Occipital lobe (tissue), 2 donors: ENCODE measurements around the gene TSHZ2. TPM values are rescaled to one million over a fixed set of nuclear protein-coding genes. Genes with fewer than 3 reads are reported as not detected.
"Not testable (repeated sequence)": the region's sequence is repeated elsewhere in the genome, so short reads cannot be mapped to it uniquely, and the experiment has no call there.

Experiments
- DNase-seq: peaks from one replicate; lab custom pipeline; 2025; lab: John Stamatoyannopoulos, UW
- total RNA-seq: library from RNA; depleted of rRNA; stranded (reverse); fragments of >200 nt; gene quantifications from one replicate; pipeline ENCODE4 v1.2.3, GENCODE V29; 2014

The TSHZ2 gene
- total RNA-seq, 1 donor from 2014 or later, result 0.31 TPM

DNA sequence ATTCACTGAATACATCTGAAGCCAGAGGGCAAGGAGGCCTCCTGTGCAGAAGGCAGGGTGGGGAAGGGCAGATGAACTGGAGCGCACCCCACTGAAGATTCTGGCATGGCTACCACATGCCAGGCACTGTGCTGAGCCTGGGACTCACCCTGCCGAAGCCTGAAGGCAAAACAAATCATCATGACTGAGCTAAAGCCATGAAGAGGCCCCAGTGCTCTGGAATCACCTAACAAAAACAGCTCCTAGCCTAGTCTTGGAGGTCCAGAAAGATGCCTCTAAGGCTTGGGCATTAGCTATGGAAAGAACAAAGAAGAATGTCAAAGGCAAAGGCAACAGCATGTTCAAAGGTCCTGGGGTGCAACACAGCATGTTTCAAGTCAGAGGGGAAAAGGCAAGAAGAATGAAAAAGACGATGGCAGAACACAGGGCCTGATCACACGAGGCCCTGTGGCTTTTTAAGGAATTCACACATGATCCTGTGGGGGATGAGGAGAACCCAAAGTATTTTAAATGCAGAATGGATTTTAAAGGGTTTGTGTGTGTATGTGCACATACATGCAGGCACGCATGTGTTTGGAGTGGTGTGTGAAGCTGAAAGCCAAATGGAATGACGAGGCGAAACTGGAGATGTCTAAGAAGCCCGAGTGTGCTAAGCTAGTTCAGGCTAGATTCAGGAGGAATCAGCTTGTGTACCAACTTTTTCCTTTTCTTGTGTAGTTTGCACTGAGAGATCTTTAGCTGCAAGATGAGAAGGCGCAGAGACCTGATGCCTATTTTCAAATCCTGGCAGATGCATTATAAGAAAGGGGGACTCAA, 360.1 kb downstream of the TSHZ2 start:
- no peak for DNase-seq

DNA sequence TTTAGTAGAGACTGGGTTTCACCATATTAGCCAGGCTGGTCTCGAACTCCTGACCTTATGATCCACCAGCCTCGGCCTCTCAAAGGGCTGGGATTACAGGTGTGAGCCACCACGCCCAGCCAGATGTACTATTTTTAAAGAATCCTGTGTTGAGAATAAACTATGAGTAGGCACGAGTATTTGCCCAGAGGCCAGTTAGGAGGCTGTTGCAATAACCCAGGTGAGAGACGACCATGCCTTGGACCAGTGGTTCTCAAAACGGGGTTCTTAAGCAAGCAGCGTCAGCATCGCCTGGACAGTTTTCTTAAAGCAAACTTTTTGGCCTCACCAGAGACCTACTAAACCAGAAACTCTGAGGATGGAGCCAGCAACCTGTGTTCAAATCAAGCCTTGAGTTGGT, 362.7 kb downstream of the TSHZ2 start:
- no peak for DNase-seq

DNA sequence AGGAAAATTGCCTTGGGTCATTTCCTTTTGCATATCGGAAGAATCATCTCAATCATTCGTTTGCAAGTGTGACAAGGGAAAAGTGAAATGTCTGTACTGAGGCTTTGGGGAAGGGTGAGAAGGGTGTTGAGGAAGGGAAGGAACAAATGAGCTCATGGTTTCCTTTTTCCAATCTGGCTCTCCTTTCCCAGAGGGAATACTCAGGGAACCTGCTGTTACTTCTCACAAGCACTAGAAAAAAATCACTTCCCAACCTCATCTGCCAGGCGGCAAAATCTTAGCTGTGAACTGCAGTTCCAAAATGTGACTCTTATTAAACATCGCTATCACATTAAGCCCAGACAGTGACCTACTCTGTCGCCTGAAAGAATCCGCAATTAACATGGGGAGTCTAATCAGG, 363.4 kb downstream of the TSHZ2 start:
- DNase-seq, result no peak

DNA sequence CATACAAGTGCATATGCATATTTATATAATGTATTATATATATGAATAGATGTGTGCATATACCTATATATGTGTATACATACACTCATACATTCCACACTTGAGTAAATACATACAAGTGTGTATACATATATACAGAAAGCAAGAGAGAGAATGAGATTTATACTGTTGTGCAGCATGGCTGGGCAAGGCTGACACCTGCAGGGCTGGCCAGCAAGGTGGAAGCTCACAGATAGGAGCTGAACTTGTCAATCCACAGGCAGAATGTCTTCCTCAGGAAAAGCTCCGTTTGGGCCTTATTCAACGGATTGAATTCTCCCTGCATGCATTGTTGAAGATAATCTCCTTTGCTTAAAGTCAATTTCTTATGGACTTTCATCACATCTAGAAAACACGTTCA, 364.7 kb downstream of the TSHZ2 start:
- DNase-seq, result no peak

DNA sequence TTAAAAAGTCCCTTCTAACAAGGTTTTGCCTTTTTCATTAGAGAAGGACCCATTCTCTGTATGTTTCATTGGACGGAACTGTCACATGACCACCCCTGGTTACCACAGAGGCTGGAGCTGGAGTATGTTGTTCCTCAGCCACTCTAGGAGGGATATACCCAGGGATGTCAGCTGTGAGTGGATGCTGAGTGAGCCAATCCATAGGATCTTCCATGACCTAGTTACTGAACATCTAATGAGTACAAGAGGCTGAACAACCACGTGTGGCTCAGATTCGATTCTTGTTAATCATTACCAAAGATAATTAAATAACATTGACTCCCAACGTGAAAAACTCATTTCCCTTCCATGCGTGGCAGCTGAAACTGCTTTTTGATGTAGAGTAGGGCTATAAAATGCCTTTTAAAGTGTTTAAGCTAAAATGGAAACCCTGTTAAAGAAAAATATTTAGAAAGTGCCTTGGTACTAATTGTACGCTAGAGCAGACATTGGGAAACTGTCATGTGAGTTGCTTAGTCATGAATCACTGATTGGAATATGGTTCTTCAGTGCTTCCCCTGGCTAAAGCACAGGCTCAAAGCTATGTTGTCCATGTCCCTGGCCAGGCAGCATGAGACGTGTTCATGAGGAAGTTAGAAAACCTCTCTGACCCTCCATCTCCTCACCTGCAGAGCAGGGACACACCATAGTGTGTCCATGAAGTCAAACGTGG, 365.4 kb downstream of the TSHZ2 start:
- DNase-seq, result no peak

DNA sequence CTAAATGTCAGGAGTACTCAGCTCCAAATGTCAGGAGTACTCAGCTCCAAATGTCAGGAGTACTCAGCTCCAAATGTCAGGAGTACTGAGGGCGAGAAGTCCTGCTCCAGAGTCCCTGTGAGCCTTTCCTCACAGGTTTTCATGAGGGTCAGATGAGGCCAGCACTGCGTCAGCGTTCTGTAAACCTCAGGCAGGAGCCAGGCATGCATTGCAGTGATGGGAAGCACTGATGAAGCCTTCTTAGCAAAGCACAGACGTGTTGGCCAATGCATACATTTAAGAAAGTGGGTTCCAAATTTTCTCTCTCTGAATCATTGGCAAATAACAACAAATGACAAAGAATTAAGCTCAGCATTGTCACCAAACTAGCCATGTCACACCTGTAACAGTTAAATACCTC, 366.6 kb downstream of the TSHZ2 start:
- DNase-seq, result no peak

DNA sequence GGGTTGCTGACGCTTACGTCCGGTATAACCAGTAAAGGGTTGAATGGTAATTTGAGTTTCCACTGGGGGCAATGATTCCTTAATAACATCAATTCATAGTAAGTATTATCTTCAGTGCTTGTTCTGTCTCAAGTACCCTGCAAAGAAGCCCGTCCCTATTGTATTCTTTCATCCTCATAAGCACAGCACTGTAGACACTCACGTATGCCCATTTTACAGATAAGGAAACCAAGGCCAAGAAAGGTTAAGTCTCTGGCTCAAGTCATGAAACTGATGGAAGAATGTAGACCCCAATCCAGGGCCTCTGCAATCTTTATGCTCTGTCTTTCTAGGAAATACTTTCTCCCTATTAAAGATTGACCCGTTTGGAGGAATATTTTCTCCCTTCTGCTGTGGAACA, 370.3 kb downstream of the TSHZ2 start:
- no peak for DNase-seq

DNA sequence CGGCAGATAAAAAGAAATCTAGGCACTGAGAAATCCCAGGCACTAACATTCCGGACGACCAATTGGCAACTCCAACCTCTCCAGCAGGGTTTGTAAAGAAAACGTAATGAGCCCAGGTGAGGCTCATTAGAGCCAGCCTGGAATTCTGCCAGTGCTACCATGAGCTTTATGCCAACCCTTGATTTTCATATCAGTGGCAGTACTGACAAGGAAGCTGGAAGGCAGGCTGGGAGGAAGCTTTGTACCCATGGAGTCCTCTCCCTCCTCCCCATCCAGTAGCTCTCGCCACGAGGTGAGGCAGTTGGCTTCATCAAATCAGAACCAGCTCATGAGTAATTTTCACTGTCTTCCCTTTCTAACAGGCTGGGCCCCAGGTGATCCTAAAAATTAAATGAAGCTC, 371.3 kb downstream of the TSHZ2 start:
- no peak for DNase-seq

DNA sequence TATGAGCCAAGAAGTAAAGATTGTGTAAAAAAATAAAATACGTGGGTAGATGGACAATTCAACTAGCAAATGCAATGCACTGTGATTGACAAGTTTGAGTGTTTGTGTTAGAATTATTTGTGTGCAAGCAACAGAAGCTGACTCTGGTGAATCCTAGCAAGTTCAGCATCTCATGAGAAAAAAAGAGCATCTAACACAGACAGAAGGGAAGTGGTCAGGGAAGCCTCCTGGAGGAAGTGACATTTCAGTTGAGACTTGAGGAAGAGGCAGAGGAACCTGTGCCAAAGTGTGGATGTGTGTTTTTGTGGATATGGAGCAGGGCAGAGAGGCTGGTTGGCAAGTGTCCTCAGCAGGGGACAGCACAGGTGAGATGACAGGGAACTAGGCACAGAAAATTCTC, 372.7 kb downstream of the TSHZ2 start:
- no peak for DNase-seq

DNA sequence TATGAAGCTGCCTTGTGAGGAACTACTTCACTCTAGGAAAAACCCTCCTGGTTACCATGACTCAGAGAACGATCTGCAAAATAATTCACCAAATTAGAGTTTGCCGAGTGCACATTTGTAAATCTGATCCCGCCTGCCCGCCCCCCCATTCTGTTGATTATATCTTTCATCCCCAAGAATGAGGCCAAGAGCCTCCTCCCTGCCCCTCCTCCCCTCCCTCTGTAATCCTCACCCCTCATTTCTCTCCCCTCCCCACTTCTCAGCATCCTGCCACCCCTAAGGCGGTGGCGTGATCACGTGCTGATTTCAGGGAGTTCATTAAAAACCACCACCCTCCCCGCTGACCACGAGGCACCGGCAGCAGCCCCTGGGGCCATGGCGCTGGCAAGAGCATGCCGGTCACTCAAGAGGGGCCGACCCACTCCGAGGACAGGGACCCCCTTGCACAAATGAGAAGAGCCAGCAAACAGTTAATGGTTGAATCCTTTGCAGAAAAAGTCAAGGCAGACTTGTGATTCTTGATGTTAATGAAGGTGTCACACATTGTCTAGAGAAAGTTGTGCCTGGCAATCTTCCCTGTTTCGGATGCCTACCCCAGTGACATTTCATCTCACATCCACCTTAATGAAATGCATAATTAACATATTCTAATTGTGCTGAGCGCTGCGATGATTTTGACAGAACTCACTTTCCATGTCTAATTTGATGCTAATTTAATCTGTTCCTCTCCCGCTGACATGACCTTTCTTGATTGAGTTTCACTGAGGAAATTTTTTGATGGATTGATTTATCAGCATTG, 373.6 kb downstream of the TSHZ2 start:
- DNase-seq, result no peak

DNA sequence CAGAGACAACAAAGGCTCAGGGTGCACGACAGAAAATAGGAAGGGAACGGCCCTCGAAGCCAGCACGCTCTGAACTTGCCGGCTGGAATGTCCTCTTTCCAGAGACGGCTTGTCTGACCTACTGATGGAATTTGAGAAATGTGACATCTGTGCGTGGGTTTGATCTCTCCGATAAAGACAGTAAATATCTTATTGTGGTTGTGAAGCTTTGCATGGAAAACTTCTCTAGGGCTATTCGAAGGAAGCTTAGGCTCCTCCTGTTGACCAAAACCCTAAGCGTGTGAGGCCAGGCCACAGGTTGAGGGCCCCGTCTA, 374.1 kb downstream of the TSHZ2 start:
- no peak for DNase-seq

DNA sequence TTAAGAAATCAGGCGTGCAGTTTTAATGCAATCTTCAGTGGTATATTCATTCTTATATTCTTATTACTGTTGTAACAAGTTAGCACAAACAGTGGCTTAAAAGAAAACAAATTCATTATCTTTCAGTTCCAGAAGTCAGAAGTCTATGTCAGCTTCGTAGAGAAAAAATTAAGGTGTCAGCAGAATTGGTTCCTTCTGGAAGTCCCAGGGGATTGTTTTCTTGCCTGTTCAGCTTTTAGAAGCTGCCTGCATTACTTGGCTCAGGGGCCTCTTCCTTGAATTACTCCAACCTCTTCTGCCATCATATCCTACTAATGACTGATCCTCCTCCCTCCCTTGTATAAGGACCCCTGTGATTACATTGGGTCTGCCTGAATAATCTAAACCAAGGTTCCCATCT, 377.6 kb downstream of the TSHZ2 start:
- no peak for DNase-seq

DNA sequence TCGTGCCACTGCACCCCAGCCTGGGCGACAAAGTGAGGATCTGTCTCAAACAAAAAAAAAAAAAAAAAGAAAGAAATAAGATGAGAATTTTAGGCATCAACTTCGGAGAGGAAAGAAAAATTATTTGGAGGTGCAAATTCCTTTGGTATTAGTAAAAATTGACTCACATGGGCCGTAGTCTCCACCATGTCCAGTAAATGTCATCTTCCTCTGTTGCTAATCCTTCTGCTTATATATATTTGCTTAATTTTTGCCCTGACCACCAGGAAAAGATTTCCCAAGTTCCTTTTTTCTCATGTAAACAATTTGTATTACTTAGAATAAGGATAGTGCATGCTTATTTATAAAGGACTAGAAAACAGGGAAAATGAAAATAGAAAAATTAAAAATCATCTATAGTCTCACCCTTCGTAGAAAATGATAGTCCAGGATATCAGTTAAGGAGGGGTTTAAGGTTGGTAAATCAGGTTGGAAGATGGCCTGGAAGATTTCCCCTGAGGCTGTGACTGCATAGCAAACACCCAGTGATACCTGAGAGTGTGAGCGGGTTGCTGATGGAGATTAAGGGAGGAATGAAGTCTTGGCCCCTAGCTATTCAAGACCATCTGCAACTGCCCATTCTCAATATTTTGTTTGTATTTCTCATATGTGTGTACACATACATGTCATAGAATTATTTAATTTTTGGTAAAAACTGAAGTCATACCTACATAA, 380.7 kb downstream of the TSHZ2 start:
- DNase-seq, result no peak

DNA sequence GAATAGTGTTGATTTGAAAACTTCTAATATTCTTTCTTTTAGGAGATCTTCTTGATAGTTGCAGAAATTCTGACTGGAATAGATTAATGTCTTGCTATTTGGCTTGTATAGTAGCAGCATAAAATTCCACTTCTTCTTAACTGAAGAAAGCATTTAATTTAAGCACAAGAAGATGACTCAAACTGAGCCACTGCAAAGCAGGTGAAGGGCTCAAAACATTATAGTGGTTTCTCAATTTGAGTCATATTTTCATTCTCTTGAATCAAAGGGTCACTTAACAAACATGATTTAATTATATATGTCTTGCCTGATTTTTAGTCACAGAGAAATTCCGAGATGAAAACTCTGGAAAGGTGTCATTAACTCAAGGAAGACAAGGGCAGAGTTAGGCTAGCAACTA, 382.2 kb downstream of the TSHZ2 start:
- DNase-seq, result no peak

DNA sequence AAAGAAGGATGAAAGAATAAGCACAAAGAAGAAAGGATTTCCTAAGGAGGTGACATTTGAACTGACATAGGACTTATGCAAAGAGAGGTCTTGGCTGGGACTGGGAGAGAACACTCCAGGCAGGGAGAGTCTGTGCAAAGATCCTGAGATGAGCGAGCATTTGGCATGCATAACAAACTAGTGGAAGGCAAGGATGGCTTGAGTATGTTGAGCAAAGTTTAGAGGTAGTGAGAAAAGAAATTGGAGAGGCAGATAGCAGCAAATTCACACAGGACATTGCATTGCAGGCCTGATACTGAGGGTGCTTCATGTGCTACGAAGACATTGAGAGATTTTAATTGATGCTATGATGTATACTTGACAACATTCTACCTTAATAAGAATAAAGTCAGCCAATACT, 383.6 kb downstream of the TSHZ2 start:
- no peak for DNase-seq

DNA sequence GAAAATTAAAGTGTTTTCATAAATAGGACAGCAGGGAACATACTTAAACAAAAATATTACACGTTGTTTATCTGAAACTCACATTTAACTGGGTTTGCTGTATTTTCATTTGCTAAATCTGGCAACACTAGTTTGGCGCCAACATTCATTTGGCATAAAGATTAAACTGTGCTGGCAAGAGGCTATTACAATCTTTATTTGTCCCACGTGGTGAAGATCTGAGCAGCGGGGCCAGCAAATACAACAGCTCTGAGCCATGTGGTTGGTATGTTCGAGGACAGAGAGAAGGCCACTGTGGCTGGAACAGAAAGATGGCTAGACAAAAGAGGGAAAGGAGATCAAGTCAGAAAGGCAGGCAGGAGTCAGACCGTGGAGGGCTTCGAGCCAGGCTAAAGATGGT, 387.3 kb downstream of the TSHZ2 start:
- DNase-seq, result no peak

DNA sequence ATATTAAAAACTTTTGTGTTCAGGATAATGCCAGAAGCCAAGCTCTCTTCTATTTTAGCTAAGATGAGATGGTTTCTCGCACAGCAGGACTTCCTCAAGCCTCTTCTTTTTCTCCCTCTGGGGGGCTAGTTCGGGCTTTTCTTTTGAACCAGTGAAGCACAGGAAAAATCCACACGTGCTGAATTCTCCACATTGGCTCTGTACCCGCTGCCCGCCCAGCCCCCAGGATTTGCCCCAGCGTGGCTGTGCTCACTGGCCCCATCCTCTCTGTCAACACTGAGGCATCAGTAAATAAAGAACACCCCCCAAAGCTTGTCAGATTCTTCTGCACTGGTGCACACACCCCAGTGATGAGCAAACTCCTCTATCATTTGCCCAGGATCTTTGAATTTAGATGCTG, 388.7 kb downstream of the TSHZ2 start:
- no peak for DNase-seq

DNA sequence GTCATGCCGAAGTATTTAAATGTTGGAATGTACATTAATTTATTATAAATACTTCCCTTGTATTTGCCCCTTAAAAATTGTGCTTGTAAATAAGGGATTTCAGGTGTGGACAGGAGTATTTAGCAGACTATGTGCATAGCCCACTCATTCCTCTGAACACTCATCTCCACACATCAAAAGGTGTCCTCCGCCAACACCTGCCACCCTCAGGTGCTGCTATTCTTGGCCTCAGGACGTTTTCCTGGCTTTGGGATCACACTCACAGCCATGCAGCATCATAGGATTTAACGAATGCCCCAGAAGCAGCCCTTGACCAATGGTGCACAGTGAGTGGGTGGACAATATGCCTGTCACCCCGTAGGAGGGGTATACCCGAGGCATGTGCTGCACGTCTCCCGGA, 390.6 kb downstream of the TSHZ2 start:
- DNase-seq, result no peak

DNA sequence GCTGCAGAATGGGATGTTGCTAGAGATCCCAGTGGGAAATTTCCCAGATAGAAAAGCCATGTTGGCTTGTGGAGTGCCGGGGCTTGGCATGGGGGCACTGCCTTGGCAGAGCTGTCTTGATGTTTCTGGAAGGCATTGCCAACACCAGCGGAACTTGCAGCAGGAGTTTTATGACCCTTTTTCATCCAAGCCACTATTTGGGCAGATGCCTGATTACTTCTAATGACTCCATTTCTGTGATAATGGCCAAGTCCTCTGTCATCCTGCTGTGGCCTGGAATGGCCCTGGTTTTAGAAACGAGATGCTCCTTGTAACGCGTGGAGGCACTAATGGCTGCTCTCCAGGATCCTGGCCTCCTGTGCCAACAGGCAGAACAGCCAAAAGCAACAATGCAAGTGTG, 392.5 kb downstream of the TSHZ2 start:
- DNase-seq, result no peak

DNA sequence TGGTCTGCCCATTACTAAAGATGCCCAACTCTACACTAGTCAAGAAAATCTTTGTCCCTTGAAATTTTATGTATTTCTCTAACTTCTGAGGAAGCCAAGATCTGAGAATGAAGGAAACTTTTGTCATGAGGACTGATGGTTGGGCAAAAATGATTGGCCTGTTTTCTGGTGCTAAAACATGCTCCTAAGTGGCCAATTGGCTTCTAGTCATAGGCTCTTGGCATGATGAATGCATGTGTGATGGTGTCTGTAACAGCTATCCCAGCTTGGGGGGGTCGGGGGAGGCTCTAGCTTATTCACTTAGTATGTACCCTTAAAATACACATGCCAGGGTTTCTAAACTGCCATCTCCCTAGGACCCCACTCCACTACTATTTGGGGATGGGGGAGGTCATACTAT, 392.9 kb downstream of the TSHZ2 start:
- DNase-seq, result no peak

DNA sequence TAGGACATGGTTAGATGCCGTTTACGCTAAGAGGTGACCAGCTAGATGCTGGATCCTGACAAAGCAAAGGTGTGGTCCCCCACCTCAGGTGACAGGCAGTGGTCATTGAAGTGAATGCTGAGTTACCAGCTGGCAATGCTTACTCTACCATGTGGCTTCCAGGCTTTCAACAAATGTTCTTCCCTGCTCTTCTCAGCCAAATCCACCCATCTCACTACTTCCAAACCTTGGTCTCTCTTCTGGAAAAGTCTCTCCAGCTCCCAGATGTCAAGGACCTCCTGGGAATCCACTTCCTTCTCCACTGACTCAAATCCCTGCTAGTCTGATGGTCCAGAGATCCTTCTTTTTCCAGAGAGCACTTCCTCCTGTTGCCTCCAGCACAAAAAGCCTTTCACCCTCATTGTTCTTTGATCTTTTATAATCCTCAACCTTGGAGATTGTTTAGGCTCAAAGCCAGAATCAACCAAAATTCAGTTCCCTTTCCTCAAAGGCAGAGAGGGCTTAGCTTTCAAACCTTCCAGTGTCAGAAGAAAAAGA, 393.4 kb downstream of the TSHZ2 start:
- DNase-seq, result no peak

DNA sequence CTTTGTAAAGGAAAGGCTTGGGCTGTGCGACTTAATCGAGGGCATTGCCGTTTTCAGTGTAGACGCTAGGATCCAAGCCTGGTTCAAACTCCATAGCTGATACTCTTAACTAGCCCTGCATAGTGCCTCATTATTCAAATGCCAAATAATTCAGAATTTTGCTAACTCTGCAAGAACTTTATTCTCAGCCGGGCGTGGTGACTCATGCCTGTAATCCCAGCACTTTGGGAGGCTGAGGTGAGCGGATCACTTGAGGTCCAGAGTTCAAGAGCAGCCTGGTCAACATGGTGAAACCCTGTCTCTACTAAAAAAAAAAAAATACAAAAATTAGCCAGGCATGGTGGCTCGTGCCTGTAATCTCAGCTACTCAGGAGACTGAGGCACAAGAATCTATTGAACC, 394.8 kb downstream of the TSHZ2 start:
- DNase-seq, result not testable (repeated sequence)
